HEK293T (cell line): ENCODE results near the gene LENG8.
"Not testable (repeated sequence)": the region's sequence is repeated elsewhere in the genome, so short reads cannot be mapped to it uniquely, and the experiment has no call there.

ENCODE experiments used
- ARNT ChIP-seq: fragments of 450-650 bp; IDR thresholded peaks from 2 replicates; pipeline ENCODE4 v1.6.1; 2017; ENCODE audit warnings: mild to moderate bottlenecking
- BHLHE40 ChIP-seq: fragments of 450-650 bp; IDR thresholded peaks from 2 replicates; pipeline ENCODE4 v1.6.1; 2016; ENCODE audit warnings: mild to moderate bottlenecking, moderate library complexity, borderline replicate concordance
- ELF4 ChIP-seq: fragments of 450-650 bp; IDR thresholded peaks from 2 replicates; pipeline ENCODE4 v1.6.1; 2017; ENCODE audit warnings: antibody characterized with exemption
- FOXK2 ChIP-seq: fragments of 450-650 bp; IDR thresholded peaks from 2 replicates; pipeline ENCODE4 v1.6.1; 2016; ENCODE audit warnings: mild to moderate bottlenecking
- HDGF ChIP-seq: fragments of 450-650 bp; IDR thresholded peaks from 2 replicates; pipeline ENCODE4 v1.6.1; 2017; ENCODE audit warnings: antibody characterized with exemption, borderline replicate concordance
- L3MBTL2 ChIP-seq: fragments of 450-650 bp; conservative IDR thresholded peaks from 2 replicates; pipeline ENCODE4 v1.6.1; 2016; ENCODE audit warnings: mild to moderate bottlenecking
- LEF1 ChIP-seq: fragments of 450-650 bp; IDR thresholded peaks from 2 replicates; pipeline ENCODE4 v1.6.1; 2017; ENCODE audit warnings: mild to moderate bottlenecking, borderline replicate concordance
- NFRKB ChIP-seq: fragments of 450-650 bp; IDR thresholded peaks from 2 replicates; pipeline ENCODE4 v1.6.1; 2016; ENCODE audit warnings: mild to moderate bottlenecking, moderate library complexity
- SP1 ChIP-seq: fragments of 450-650 bp; IDR thresholded peaks from 2 replicates; pipeline ENCODE4 v1.6.1; 2017
- SUZ12 ChIP-seq: fragments of 450-650 bp; IDR thresholded peaks from 2 replicates; pipeline ENCODE4 v1.6.1; 2016; ENCODE audit warnings: mild to moderate bottlenecking

DNA sequence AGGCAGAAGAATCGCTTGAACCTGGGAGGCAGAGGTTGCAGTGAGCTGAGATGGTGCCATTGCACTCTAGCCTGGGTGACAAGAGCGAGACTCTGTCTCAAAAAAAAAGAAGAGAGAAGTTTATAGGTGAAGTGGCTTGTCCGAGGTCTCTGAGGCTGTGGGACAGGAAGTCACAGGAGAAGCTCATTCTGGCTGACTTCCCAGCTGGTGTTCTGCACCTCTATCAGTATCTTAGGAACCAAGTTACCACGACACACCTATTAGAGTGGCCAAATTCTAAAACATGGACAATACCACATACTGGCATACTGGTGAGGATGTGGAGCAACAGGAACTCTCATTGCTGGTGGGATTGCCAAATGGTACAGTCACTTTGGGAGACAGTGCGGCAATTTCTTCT lies 46.3 kb downstream of the LENG8 start:
- not testable (repeated sequence) for TF ChIP-seq SUZ12, SP1, L3MBTL2, FOXK2, ARNT, BHLHE40, ELF4, LEF1, NFRKB, HDGF
